MM.1S (cell line): Measurements from ENCODE around the gene IMP3.
"Not testable (repeated sequence)": the region's sequence is repeated elsewhere in the genome, so short reads cannot be mapped to it uniquely, and the experiment has no call there.

ENCODE experiments used
- DNase-seq: peaks from one replicate; pipeline ENCODE4 v3.0.0-alpha.2; 2015
- H2AFZ ChIP-seq: fragments of 300-600 bp; sonication (generic); 2 replicates; pipeline ENCODE4 v1.6.0; 2016; ENCODE audit warnings: antibody characterized with exemption, low read length
- H3F3A ChIP-seq: fragments of 300-600 bp; sonication (generic); 2 replicates; pipeline ENCODE4 v1.6.1; 2016; ENCODE audit warnings: mild to moderate bottlenecking, antibody characterized with exemption, low read length, moderate library complexity, mixed read lengths; ENCODE audit not compliant: insufficient read depth
- H3K27ac ChIP-seq: fragments of 300-600 bp; sonication (generic); 2 replicates; pipeline ENCODE4 v1.5.1; 2016; ENCODE audit warnings: mild to moderate bottlenecking, low read length
- H3K27me3 ChIP-seq: fragments of 300-600 bp; sonication (generic); replicated peaks from 2 replicates; pipeline ENCODE4 v1.6.0; 2016; ENCODE audit warnings: low read length; ENCODE audit not compliant: insufficient read depth
- H3K36me3 ChIP-seq: fragments of 300-600 bp; sonication (generic); replicated peaks from 2 replicates; pipeline ENCODE4 v1.6.1; 2016; ENCODE audit warnings: mild to moderate bottlenecking, low read length, mixed read lengths; ENCODE audit not compliant: insufficient read depth
- H3K4me1 ChIP-seq: fragments of 300-600 bp; sonication (generic); 2 replicates; pipeline ENCODE4 v1.6.1; 2016; ENCODE audit warnings: low read length, mixed read lengths
- H3K4me2 ChIP-seq: fragments of 300-600 bp; sonication (generic); 2 replicates; pipeline ENCODE4 v1.6.0; 2016; ENCODE audit warnings: low read depth, low read length
- H3K4me3 ChIP-seq: fragments of 300-600 bp; sonication (generic); 2 replicates; pipeline ENCODE4 v1.5.1; 2016; ENCODE audit warnings: low read length, mixed read lengths
- H3K79me2 ChIP-seq: fragments of 300-600 bp; sonication (generic); 2 replicates; pipeline ENCODE4 v1.6.1; 2016; ENCODE audit warnings: mixed run types, low read length, mixed read lengths
- H3K9ac ChIP-seq: fragments of 300-600 bp; sonication (generic); 2 replicates; pipeline ENCODE4 v1.6.1; 2016; ENCODE audit warnings: low read length, mixed read lengths
- H3K9me2 ChIP-seq: fragments of 300-600 bp; sonication (generic); replicated peaks from 2 replicates; pipeline ENCODE4 v1.6.1; 2016; ENCODE audit warnings: mild to moderate bottlenecking, low read length, mixed read lengths; ENCODE audit not compliant: insufficient read depth
- H3K9me3 ChIP-seq: fragments of 300-600 bp; sonication (generic); replicated peaks from 2 replicates; pipeline ENCODE4 v1.6.1; 2016; ENCODE audit warnings: mild to moderate bottlenecking, low read length, mixed read lengths; ENCODE audit not compliant: insufficient read depth
- H4K20me1 ChIP-seq: fragments of 300-600 bp; sonication (generic); 2 replicates; pipeline ENCODE4 v1.6.1; 2016; ENCODE audit warnings: mild to moderate bottlenecking, low read length, moderate library complexity, mixed read lengths; ENCODE audit not compliant: insufficient read depth
- EZH2 ChIP-seq: fragments of 300-600 bp; sonication (generic); optimal IDR thresholded peaks from 2 replicates; pipeline ENCODE3; 2017; ENCODE audit warnings: low read depth, mild to moderate bottlenecking, antibody characterized with exemption, low read length, mixed read lengths
- EZH2phosphoT487 ChIP-seq: fragments of 300-600 bp; sonication (generic); IDR thresholded peaks from 2 replicates; pipeline ENCODE4 v1.6.1; 2018; ENCODE audit warnings: antibody characterized with exemption, low read length
- TF ChIP-seq, protein P1 (sequence below): fragments of 300-600 bp; sonication (generic); IDR thresholded peaks from 2 replicates; pipeline ENCODE4 v1.5.1; 2016; ENCODE audit warnings: antibody characterized with exemption, low read length, mixed read lengths

Gene IMP3

GRCh38 chr15:75687486-75688277 is 47.7 kb upstream of the IMP3 start:
- Histone ChIP-seq H3K9ac (no peak overlapping the region), H3K27me3 (peaks cover 12% of the 10 kb centered on the region; the same call in 1 of the 2 replicates), H3K27ac (no peak overlapping the region), H2AFZ (no peak overlapping the region), H3K4me3 (no peak overlapping the region), H3K9me2 (no peaks in the 10 kb centered on the region), H3K36me3 (no peaks in the 10 kb centered on the region), H3K4me1 (no peaks in the 10 kb centered on the region), H4K20me1 (no peaks in the 10 kb centered on the region), H3K4me2 (no peak overlapping the region), H3F3A (no peaks in the 10 kb centered on the region), H3K79me2 (no peaks in the 10 kb centered on the region), H3K9me3 (no peaks in the 10 kb centered on the region)
- no peak for DNase-seq
- TF ChIP-seq EZH2 (no peak), EZH2phosphoT487 (no peak)
- TF ChIP-seq, protein P1, sequence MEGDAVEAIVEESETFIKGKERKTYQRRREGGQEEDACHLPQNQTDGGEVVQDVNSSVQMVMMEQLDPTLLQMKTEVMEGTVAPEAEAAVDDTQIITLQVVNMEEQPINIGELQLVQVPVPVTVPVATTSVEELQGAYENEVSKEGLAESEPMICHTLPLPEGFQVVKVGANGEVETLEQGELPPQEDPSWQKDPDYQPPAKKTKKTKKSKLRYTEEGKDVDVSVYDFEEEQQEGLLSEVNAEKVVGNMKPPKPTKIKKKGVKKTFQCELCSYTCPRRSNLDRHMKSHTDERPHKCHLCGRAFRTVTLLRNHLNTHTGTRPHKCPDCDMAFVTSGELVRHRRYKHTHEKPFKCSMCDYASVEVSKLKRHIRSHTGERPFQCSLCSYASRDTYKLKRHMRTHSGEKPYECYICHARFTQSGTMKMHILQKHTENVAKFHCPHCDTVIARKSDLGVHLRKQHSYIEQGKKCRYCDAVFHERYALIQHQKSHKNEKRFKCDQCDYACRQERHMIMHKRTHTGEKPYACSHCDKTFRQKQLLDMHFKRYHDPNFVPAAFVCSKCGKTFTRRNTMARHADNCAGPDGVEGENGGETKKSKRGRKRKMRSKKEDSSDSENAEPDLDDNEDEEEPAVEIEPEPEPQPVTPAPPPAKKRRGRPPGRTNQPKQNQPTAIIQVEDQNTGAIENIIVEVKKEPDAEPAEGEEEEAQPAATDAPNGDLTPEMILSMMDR: no peak

DNA sequence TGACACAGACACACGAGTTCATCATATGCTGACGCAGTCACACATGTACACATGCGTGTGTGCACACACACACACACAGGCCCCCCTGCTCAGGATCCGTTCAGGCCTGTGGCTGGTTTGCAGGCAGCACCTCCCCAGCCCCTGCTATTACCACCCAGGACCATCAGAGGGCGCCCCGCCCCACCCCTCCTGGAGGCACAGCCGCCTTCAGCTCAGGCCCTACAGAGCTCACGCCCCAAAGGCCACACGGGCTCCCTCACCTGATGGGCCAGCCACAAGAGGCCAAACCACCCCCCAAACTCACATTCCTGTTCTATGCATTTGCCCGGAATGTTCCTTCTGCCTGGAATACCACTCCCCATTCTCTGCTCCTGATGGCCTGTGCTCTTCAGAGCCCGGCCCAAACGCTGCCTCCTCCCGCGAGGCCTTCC is 46.2 kb upstream of the IMP3 start:
- H4K20me1 ChIP-seq, H3F3A ChIP-seq, H3K4me1 ChIP-seq, H3K9ac ChIP-seq, H3K36me3 ChIP-seq, H3K9me3 ChIP-seq, H3K4me2 ChIP-seq, H2AFZ ChIP-seq, H3K27me3 ChIP-seq, H3K79me2 ChIP-seq, H3K9me2 ChIP-seq, H3K4me3 ChIP-seq, H3K27ac ChIP-seq: not testable (repeated sequence)
- TF ChIP-seq, protein P1: peak; percentile 55
- peak; percentile 59 for DNase-seq

DNA sequence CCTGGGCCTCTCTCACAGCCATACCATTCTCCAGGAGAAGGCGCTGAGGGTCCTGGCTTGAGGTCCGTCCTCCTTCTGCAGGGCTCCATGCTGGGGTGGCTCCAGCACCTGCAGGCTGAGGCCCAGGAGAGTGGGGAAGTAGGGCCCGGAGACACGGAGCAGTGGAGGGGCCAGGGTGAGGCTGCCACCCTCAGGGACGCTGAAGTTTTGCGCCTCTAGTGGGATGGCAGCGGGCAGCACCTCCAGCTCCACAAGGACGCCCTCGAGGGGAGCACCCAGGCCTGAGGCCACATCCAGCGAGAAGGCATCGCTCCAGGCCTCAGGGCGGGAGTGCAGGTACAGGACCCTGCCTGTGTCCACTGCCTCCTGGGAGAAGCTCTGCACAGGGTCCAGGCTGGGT is 45.2 kb upstream of the IMP3 start:
- TF ChIP-seq EZH2: no peak
- TF ChIP-seq, protein P1: no peak
- no peak for TF ChIP-seq EZH2phosphoT487
- no peaks in the 10 kb centered on the region for H3K9me2 ChIP-seq
- H3K9me3 ChIP-seq: no peaks in the 10 kb centered on the region
- H3K27ac ChIP-seq: no peak overlapping the region
- no peaks in the 10 kb centered on the region for H3F3A ChIP-seq
- no peak overlapping the region for H2AFZ ChIP-seq
- peaks cover 7% of the 10 kb centered on the region; the same call in 1 of the 2 replicates for H3K27me3 ChIP-seq
- DNase-seq: no peak
- H4K20me1 ChIP-seq: no peaks in the 10 kb centered on the region
- no peak overlapping the region for H3K9ac ChIP-seq
- no peak overlapping the region for H3K4me3 ChIP-seq
- H3K4me1 ChIP-seq: no peaks in the 10 kb centered on the region
- H3K36me3 ChIP-seq: no peaks in the 10 kb centered on the region
- no peak overlapping the region for H3K4me2 ChIP-seq
- no peaks in the 10 kb centered on the region for H3K79me2 ChIP-seq
